Activated CD8-positive, alpha-beta memory T cell treated with anti-CD3 and anti-CD28 coated beads for 1 hour (primary cell): ENCODE data around the gene CXCL14.
"Not testable (repeated sequence)": the region's sequence is repeated elsewhere in the genome, so short reads cannot be mapped to it uniquely, and the experiment has no call there.

Source experiments
- DNase-seq, 2 donors: peaks; one replicate each; pipeline ENCODE4 v3.0.0-alpha.2; 2020; ENCODE audit warnings: low read depth in 1 of 2; ENCODE audit errors: extremely low read depth in 1 of 2

The CXCL14 gene

DNA sequence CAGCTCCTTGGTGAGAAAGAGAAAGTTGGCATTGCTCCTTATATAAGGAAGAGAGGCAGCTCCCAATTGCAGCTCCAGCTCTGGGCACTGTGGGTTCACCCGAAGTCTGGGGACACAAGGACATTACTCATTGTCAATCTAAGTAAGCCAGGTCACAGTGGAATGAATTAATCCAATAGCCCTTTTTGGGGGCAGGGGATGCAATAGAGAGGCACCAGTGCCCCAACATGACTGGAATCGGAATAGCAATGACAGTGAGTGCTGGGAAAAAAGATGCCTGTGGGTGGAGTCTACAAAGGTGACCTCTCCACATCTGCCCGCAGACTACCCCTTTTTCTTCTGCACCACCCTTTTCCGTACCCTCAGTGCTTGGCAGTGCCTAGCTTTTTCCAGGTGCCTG lies 31.9 kb downstream of the CXCL14 start:
- DNase-seq, result no peak

DNA sequence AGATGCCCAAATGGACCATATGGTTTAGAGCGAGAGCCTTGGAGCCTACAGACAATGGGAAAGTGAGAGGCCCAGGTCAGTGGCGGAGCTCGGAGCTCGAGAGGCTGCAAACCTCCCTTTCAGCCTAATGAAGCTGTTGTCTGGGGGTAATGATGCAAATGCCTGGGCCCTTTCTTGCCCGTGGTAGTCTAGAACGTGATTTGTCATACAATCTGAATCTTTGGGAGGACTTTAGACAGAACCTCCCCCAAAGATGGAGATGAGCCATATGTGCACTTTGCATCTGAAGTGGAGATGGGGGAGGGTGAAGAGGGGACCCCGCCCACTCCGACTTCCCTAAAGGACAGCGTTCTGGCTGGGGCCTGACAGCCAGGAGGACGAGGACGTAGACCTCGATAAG lies 32.7 kb downstream of the CXCL14 start:
- DNase-seq, result no peak

DNA sequence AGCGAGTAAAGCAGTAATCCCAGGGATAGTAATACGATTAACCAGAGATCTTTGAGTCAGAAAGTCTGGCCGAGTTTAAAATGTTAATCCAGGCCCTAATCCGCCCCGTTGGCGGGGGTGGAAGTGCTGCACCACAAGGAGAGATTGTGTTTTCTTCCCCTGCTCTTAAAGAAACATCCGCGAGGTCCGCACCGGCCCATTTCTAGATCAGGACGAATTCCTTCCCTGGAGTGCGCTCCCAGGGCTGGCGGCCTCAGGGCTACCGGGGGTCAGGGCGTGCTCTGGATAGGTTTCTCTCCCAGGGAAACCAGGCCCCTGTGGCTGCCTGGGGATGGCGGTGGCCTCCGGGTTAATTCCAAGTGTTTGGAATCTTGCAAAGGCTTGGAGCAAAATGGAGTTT lies 33.7 kb downstream of the CXCL14 start:
- DNase-seq, result no peak

DNA sequence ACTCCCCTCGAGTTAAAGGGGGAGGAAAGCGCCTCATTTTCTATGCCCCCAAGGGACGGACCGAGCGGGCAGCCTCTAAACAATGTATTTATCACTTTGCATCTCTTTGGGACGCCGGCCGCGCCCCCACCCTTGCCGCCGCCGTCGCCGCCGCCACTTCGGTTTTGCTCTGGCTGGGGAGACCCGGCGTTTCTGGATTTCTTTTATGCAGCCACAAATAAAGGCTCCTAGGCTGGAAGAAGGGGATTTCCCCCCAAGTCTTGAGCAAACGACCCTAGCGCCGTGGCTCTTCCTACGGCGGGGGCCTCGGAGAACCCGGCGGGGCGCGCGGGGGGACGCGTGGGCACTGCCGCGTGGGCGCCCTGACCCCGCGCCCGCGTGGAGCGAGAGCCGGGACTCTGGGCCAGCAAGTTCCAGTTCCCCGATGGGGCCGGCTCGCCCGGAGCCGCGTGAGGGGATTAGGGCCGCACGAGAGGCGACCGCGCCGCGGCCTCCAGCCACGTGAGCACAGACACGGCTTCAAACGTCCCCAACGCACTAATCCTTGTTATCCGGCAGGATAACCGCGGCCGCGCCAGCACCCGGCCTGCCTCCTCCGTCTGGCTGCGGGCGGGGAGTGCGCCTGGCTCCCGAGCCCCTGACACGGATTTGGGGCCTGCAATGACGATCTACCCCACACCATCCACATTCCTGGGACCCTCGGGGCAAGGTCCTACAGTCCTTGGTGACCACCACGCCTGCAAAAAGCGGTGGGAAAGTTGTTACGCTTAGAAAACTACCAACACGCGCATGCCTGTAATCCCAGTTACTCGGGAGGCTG lies 35.1 kb downstream of the CXCL14 start:
- no peak for DNase-seq

DNA sequence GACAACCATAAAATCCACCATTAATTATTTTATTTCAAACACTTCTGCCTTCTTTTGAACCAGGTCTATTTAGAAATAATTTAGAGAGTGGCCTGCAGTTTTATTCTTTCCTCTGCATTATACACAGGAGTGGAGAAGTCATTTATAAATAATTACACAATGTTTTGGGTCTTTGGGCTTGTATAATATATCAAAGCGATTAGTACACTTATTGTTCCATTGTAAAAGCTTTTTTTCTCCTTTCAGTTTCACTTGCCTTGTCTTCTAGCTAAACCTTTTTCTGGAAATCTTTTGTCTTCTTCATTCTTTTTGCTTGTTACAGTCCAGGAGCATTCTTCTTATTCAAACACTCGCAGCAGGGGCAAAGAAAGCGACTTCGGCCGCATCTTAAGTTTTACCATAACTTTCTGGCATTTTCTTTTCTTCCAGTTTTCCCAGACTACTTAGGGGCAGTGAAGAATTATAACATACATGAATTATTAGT lies 35.7 kb downstream of the CXCL14 start:
- no peak for DNase-seq

DNA sequence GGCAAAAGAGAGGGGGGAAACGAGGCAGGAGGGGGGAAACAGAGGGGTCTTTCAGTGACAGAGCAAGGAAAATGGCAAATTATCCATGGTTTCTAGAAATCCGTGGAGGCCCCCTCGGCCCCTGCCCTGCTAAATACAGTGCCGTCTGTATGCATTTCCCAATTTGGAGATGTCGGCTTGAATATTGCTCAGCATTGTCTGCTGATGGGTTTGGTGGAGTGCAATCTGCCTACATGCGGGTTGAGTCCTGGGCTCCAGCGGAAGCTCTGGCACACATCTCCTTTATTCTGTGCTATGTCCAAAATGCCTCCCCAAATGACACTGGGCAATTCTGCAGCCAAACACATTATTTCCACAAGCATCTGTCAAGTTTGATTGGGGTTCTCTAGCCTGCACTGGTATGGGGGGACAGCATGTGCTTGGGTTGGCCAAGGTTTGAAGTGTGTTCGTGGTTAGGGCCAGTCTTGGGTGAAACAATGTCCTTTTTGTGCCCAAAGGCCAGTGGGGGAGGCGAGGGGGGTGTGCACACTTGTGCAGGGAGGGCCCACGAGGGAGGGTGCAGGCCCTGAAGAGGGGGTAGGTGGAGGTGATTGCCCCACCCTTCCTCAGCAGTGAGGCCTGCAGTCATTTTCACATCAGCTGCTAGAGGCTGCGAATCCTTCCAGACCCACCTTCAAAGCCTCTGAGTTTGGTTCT lies 36.8 kb downstream of the CXCL14 start:
- DNase-seq, result no peak

DNA sequence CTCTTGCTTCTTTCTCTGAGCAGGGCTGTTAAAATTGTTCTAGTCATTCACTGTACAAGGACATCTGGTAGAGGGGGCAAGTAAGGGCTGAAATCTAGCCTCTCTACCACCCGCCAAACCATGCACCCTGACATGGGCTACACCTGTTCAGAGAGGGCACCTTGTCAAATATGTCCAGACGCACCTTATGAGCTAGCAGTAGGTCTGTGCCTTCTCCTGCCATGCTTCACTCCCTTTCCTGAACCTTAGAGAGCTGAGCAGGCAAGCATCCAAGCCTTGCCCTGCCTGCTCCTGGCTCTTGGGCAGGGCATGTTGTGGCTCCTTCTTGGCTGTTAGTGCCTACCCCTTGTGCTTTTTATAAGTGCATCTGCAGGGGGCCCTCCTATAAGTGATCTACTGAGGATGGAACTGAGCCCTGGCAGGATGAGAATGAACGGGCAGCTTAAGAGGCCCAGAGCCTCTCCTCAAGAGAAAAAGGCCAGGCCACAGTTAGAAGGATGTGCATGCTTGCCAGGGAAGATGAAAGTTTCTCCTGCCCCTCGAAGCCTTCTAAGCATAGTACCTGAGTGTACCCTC lies 39.3 kb downstream of the CXCL14 start:
- DNase-seq, result no peak

DNA sequence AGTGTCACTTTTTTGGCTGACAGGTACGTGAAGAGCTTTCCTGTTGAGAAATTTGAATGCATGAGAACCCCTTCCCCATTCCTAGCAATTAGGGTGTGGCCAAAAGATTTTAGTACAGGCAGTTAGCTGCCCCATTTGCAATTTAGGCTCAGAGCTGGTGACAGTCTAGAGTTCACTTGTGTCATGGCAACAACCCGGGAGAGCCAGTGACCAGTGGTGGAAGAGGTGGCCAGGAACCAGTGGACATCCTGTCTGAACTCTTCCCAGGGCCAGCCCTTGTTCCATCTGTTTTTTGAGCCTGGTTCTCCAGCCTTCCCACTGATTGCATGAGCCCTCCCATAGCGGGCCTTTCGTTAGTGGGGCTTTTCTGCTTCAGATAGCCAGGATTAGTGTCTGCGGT lies 40.5 kb downstream of the CXCL14 start:
- no peak for DNase-seq

DNA sequence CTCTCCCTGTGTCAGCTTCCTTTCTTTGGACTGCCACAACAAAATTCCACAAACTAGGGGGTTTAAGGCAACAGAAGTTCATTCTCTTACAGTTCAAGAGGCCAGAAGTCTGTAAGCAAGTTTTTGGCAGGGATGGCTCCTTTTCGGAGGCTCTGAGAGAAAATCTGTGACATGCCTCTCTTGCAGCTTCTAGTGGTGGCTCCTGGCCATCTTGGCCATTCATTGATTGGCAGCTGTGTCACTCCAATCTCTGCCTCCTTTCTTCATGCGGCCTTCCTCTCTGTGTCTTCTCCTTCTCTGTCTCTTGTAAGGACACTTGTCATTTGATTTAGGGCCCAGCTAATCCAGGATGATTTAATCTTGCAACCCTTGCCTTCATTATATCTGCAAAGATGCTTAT lies 41.0 kb downstream of the CXCL14 start:
- no peak for DNase-seq

DNA sequence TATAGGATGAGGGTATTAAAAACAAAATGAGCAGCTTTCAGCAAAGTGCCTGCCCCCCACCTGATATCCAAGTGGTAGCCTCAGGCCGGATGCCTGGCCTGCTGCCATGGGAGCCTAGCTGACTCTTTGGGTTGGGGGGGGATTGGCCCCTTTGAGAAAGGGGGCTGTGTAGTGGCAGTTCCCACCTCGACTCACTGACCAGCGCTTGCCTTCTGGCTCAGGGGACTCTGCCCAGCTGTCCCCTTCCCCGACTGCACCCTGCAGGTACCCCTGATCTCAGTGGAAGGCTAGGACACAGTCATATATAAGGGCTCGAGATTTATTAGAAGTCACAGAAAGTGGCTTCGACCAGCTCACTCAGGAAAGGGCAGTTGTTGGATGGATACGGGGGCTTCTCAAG lies 41.5 kb downstream of the CXCL14 start:
- no peak for DNase-seq

DNA sequence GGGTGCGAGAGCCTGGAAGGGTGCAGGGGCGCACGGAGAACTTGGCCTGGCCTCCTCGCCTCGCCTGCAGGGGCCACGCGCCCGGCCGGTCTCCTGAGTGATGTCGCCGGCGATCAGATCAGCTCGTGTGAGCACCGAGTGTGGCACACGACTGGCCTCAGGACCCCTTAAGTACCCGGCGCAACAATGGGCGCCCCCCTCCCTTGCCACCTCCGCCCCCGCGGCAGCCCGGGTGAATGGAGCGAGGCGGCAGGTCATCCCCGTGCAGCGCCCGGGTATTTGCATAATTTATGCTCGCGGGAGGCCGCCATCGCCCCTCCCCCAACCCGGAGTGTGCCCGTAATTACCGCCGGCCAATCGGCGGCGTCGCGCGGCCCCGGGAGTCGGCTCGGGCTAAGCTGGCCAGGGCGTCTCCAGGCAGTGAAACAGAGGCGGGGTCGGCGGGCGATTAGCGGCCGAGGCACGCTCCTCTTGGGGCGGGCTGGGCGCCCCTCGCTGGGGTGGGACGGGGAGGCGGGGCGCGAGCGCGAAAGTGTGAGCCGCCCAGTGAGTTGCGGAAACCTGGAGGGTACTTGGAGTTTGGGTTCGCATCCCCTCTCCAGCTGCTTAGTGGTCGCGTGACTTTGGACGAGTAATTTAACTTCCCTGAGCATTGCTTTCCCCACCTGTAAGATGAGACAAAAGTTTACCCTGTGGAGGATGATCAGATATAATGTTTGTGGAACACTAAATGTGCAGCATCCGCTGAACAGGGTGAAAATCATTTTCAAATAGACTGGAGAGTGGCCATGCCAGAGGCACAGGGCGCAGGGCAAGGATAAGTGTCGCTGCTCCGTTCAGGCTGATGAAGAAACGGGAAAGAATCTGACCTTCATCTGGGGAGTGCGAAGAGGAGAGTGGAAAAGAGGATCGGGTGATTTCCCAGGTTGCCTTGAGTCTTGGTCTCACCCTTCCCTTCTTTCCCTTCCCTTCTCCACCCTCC lies 42.7 kb downstream of the CXCL14 start, which contains the start of gene NEUROG1:
TSS of gene NEUROG1 (minus strand) at position 145 of the 982 bp plus-strand sequence. CDS start 274 bp downstream, outside the sequence.
- DNase-seq, result no peak

DNA sequence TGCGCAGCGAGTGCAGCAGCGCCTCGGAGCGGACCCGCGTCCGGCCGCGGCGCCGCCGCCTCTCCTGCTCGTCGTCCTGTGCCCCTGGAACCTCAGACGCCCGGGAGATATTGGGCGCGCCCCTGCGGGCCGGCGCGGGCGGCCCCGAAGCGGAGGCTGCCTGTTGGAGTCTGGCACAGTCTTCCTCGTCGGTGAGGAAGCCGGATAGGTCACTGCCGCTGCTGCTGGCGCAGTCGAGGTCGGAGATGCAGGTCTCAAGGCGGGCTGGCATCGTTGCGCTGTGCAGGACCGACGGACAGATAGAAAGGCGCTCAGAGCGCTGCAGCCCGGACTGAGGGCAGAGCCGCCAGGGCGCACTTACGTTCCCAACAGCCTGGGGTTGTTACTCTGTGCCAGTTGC lies 43.4 kb downstream of the CXCL14 start:
- DNase-seq, result no peak

DNA sequence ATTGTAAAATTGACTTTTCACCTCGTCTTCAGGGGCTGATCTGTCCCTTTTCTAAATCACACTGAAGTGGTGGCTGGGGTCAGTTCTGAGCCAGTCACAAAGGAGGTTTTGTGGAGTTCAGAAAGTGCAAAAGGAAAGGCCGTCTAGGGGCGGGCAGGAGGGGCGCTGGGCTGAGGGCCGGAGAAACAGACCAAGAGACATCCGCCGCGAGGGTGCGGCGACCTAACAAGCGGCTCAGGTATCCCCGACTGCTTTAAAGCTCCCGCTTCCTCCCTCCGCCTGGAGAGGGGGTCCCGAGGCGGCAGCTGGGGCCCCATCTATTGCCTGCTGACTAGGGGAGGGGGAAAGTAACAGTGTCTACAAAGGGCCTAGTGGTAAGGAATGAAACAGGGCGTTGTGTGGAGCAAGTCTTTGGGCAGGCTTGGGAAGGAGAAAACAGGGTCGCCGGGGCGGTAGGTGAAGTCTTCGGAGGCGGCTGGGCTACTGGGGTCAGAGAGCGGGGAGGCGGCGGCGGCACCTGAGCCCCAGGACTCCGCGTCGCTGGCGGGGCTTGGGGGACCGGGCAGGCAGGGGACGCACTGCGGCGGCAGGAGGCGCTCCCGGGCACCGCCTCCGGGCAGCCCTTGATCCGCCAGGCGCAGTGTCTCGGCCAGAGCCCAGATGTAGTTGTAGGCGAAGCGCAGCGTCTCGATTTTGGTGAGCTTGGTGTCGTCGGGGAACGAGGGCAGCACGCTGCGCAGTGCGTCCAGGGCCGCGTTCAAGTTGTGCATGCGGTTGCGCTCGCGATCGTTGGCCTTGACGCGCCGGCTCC lies 44.0 kb downstream of the CXCL14 start:
- DNase-seq, result no peak

DNA sequence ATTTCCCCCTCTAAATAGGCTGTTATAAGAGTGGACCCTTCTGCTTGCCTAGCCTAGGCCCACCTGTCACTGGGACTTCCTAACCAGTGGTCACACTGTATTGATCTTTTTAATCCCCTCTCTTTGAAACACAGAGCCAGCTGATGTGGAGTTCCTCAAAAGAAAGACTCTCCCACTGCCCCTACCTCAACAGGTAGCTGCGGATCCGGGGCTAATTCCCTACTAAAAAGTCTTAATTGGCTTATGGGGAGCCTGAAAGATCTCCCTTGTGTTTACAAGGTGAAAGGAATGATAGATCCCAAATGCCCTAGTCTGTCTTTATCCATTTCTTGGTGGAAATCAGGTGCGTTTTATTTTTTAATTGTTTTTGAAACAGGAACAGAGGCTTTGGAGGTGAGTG lies 45.0 kb downstream of the CXCL14 start:
- DNase-seq, result no peak

DNA sequence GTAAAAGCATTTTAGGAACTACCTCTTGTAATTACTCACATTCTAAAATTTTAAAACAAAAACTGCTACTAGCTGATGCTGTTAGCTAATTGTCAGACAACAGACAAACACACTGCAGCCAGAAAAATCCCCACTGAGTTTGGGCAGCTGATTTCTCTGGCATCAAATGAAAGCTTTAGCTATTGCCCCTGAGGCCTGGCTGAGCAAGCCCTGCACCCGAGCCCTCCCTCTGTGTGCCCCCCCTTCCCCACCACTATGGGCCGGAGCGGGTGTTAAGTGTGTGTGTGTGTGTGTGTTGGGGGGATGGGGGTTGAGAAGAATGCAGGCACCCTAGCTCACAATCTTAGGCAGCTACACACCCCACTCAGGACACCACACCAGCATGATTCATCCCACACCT lies 45.5 kb downstream of the CXCL14 start:
- no peak for DNase-seq

DNA sequence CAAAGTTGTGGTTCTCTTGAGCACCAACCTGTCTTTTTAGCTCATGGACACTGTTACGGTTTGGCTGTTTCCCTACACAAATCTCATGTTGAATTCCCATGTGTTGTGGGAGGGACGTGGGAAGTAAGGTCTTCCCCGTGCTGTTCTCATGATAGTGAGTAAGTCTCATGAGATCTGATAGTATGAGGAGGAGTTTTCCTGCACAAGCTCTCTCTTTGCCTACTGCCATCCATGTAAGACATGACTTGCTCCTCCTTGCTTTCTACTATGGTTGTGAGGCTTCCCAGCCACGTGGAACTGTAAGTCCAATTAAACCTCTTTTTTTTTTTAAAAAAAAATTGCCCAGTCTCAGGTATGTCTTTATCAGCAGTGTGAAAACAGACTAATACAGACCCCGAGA lies 49.2 kb downstream of the CXCL14 start:
- not testable (repeated sequence) for DNase-seq

DNA sequence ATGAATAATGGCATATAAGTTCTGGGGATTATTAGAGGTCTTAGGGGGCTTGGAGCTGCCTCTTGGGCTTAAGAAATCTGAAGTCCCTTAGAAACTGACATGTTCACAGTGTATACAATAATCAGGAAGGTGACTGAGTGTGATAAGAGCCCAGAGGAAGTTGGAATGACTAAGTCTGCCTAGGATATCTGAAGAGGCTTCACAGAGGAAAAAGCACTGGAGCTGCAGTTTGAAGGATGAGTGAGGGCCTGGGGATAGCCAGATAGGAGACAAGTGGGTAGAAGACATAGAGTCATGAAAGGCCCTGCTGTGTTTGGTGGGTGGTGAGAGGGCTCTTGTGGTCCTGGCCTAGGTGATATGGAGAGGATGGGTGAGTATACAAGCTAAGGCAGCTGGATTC lies 51.9 kb downstream of the CXCL14 start:
- no peak for DNase-seq

DNA sequence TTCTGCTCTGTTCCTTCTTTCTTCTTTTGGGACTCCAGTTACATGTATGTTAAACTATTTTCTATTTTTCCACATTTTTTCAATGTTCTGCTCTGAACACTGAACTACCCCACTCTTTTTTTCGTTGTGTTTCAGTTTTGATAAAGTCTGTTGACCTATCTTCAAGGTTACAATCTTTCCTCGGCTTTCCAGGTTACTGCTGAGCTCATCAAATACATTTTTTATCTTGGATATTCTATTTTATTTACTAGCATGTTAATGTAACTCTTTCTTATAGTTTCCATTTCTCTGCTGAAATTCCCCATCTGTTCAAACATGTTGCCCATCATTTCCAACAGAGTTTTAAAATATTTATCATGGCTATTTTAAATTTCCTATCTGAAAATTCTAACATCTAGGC lies 56.8 kb downstream of the CXCL14 start:
- DNase-seq, result no peak
